ENCODE measurements around the gene SNX21.
"Not testable (repeated sequence)": the region's sequence is repeated elsewhere in the genome, so short reads cannot be mapped to it uniquely, and the experiment has no call there.

Gene SNX21

GRCh38 chr20:45823949-45824835 is 9.4 kb upstream of the SNX21 start:
- no peak for DNase-seq

DNA sequence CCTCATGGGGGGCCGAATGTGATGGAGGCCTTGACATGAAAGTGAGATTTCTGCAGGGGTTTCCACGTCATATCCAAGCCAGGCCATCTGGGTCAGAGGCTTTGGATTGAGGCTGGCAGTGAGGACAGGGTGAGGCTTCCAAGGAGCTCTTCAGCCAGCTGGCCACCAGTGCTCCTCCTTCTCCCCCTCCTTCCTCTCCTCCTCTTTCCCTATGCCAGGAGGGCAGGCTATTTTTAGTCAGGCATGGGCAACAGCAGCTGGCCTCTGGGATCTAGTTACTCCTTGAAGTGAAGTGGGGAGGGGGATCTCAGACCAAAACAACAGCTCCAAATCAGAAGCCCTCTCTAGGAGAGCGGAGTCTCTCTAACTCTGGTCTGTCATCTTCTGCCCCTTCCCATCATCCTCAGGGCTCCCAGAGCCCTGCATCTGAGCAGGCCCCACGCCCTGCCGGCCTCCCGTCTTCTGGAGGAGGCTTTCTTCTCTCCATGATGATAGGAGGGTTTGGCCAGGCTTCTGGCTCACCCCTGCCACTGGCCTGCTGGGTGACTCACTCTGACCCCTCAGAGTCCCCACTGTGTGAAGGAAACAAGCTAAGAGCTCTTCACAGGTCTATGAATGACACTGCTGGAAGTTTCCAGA is 7.1 kb upstream of the SNX21 start:
- DNase-seq = no peak

DNA sequence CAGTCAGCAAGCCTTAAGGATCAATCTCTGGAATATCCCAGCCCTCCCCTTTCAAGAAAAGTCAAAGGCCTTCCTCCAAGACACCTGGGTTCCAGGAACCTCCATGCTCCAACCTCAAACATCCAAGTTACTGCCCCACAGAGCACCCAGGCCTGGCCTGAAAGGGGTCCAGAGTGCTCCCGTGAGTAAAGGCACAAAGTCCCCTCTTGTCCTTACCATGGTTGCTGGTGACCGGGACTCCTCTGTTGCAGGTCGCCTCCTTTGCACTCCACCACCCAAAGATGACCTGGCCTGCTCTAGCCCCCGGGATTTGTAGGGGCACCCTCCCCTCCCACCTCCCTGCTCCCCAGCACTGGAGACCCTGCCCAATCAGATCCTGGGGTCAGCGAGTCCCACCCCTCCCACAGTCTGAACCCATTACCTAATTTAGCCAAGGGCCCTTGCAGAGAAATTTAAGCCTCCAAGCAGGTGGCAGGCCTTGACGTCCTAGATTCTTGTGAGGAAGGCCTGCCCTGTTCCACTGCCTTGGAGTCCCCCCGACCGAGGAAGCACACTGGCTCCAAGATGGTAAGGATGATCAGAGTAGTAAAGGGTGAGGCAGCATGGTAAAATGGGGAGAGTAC is 6.5 kb upstream of the SNX21 start, which contains the start of gene TNNC2:
Gene TNNC2, minus strand, starts transcription at position 283 of the 623 bp plus-strand sequence. Its CDS starts 64 bp downstream, at position 219.
- DNase-seq = no peak

DNA sequence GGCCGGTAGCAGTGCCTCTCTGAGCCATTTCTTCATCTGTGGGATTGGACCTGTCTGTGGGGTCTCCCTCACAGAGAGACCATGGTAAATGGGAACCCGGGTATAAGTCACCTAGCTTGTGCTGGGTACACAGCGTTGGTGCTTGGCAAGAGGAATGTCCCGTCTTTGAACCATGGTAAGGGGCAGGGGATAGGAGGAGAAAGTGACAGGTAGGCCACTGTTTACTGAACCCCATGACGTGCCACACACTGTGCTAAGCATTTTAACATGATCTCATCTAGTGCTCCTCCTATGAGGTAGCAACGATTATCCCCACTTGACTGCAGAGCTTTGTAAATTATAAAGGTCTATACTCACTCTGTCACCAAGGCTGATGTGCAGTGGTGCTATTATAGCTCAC is 5.9 kb upstream of the SNX21 start:
- no peak for DNase-seq

DNA sequence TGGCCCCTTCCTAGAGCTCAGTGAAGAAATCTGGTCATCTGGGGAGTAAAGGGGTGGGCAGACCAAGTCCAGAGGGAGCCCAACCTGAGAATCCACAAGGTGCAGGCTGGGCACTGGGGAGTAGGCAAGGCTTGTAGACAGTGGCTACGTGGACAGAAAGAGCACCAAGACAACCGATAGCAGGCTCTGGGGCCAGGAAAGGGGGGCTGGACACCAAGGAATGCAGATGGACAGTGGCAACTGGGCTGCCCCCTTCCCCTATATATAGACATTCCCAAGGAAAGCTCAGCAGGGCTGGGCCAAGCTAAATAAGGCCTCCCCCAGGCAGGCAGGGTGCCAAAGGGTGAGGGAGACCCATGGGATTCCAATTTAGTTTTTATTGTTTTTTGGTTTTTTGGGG is 5.0 kb upstream of the SNX21 start:
- no peak for DNase-seq

DNA sequence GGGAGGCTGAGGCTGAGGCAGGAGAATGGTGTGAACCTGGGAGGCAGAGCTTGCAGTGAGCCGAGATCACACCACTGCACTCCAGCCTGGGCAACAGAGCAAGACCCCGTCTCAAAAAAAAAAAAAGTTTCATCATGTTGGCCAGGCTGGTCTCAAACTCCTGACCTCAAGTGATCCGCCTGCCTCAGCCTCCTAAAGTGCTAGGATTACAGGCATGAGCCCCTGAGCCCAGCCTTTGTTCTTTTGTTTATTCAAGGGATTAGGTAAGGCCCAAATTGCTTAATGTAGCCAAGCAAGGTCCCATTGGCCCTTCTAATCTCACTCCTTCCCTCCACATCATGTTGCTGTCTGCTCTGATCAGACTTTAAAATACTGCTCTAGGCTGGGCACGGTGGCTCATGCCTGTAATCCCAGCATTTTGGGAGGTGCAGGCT is 3.9 kb upstream of the SNX21 start:
- DNase-seq = not testable (repeated sequence)

DNA sequence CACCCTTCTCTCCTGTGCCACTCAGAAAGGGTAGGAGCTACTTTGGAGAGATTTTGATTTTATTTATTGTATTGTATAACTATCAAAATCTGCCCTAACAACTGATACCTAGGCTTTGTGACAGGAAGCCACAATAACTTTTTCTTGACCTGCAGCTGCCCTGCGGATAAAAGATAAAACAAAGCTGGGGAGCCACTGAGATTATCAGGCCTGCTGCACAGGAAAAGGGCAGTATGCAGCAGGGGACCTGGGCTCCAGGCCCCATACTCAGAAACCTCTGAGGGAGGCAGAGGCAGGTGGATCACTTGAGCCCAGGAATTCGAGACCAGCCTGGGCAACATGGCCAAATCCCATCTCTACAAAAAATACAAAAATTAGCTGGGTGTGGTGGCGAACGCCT is 980 bp upstream of the SNX21 start:
- DNase-seq = no peak

- peak; percentile 24 for DNase-seq
Measured at GRCh38 chr20:45833883-45834796, 541 bp downstream of the SNX21 start.

DNA sequence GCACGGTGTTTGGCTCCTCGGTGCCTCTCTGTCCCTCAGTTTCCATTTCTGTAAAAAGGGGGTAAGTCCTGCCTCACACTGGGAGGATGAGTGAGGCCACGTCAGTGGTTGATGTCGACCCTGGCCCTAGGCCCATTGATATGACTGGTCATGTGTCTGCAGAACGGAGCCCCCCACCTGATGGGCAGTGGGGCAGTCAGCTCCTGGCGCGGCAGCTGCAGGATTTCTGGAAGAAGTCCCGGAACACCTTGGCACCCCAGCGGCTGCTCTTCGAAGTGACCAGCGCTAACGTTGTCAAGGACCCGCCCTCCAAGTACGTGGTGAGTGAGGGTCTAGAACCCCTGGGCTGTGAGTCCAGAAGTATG is 1.2 kb downstream of the SNX21 start:
- no peak for DNase-seq

- DNase-seq = no peak
Measured at GRCh38 chr20:45835329-45835765, 1.7 kb downstream of the SNX21 start.

GRCh38 chr20:45835825-45836224 is 2.2 kb downstream of the SNX21 start:
- no peak for DNase-seq

GRCh38 chr20:45836841-45837240 is 3.2 kb downstream of the SNX21 start:
- no peak for DNase-seq

DNA sequence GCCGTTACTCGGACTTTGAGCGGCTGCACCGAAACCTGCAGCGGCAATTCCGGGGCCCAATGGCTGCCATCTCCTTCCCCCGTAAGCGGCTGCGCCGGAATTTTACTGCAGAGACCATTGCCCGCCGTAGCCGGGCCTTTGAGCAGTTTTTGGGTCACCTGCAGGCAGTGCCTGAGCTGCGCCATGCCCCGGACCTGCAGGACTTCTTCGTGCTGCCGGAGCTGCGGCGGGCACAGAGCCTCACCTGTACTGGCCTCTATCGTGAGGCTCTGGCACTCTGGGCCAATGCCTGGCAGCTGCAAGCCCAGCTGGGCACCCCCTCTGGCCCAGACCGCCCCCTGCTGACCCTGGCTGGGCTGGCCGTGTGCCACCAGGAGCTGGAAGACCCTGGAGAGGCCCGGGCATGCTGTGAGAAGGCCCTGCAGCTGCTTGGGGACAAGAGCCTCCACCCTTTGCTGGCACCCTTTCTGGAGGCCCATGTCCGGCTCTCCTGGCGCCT is 7.2 kb downstream of the SNX21 start:
- no peak for DNase-seq

- no peak for DNase-seq
Measured at GRCh38 chr20:45841407-45842129, 8.0 kb downstream of the SNX21 start.

- DNase-seq = no peak
Measured at GRCh38 chr20:45842169-45842812, 8.7 kb downstream of the SNX21 start.

GRCh38 chr20:45843506-45843905 is 9.9 kb downstream of the SNX21 start:
- no peak for DNase-seq

DNA sequence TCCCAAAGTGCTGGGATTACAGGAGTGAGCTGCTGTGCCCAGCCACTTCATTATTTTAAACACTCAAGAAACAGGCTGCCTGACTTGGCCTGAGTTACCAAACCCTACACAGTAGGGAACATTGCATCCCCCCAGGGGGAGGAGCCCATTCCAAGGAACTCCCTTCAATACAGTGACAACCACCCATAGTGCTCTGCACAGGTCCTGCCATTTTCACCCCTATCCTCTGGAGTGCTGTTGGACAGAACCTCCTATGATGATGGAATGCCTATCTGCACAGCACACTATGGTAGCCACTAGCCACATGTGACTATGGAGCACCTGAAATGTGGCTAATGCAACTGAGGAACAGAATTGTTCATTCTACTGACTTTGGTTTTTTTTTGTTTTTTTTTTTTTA is 11.9 kb downstream of the SNX21 start:
- no peak for DNase-seq

DNA sequence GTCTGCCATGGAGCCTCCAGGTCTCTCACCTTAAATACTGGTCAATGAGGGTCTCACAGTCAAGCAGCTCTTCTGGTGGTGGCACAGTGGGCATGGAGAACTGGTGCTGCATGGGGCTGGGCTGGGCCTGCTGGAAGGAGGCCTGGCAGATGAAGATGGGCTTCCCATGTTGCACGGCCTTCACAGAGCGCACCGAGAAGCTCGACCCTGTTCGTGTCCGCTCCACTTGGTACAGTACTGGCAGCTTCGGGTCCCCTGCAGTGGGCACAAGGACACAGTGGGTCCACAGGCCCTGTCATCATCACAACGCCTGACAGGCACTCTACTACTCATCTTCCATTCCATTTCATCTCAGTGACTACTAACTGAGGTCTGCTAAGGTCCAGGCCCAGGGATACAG is 14.8 kb downstream of the SNX21 start:
- DNase-seq = no peak

GRCh38 chr20:45848969-45849582 is 15.5 kb downstream of the SNX21 start:
- no peak for DNase-seq

- no peak for DNase-seq
Measured at GRCh38 chr20:45850238-45850637, 16.6 kb downstream of the SNX21 start.

DNA sequence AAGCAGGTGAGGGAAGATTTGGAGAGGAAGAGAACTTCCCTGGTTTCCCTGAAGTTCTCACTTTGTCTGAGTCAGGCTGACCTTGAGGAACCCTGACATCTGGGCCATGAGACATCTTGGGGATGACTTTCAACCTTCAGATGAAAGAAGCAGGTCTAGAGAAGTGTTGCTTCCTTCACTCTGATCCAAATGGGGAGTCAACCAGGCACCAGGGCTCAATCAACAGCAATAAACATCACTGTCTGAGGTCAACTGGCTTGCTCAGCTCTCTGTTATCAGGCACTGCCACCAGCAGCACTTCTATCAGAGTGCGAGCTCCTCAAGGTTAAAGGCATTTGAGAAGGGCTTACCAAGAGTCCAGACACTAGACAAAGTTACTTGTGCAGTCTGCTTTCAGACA is 17.3 kb downstream of the SNX21 start:
- no peak for DNase-seq
